ENCODE data around the gene LRRD1. TPM values are rescaled to one million over a fixed set of nuclear protein-coding genes. Genes with fewer than 3 reads are reported as not detected.

The LRRD1 gene
- total and polyA plus RNA-seq, 9 of the 15 experiments (the other 6 are each of a cell fraction or from before 2014, with no cell fraction given) = 0.07 to 0.15 TPM; not detected in 7

DNA sequence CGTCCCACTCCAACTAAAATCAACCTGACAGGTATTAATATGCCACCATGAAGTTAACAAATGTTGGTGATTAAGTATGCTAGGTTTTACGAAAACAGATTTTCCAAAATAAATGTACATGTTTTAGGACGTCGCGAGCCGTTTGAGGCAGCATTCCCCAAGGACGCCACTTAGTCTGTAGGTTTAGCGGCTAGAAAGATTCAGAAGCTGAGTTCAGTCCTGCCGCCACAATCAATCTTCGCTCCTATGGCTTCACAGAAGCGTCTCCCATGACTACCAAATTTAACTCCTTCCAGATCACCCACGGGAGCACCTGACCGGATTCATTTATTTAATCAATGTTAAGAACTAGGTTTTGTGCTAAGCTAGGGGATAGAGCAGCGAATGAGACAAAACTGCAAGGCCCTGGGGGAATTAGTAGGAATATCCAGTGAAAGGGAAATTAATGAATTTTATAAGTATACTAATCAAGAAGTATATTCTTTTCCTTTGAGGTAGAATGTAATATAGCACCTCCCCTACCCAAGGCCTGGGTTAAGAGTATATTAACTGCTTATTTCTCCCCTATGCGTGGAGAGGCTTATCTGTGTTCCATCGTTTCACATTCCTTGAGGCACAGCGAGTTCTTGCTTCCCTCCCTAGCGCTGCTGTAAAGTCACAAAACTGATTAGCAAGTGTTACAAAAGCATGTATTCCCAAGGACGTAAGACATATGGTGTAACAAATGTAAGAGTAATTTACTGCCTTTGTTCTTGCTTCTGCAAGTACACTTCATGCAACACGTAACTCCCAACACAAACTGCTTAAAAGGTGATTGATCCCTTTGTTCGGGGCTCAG lies 43.7 kb downstream of the LRRD1 start (continued):
- TF ChIP-seq TEAD4 (IDR thresholded peaks at IDR 0.05; ENCODE audit: low read length) = peak; percentile 65
- TF ChIP-seq TEAD4 (CRISPR knock-in tag; IDR thresholded peaks at IDR 0.05; ENCODE audit: borderline replicate concordance) = no peak
- TF ChIP-seq, protein P1, sequence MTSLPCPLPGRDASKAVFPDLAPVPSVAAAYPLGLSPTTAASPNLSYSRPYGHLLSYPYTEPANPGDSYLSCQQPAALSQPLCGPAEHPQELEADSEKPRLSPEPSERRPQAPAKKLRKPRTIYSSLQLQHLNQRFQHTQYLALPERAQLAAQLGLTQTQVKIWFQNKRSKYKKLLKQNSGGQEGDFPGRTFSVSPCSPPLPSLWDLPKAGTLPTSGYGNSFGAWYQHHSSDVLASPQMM (CRISPR knock-in tag; IDR thresholded peaks at IDR 0.05) = no peak
- TF ChIP-seq WHSC1 (IDR thresholded peaks at IDR 0.05; ENCODE audit: low read length) = no peak
- no peak for TF ChIP-seq SIN3A (IDR thresholded peaks at IDR 0.05; ENCODE audit: borderline replicate concordance in 2 of 2, control insufficient read depth in 1 of 2, low read depth in 2 of 2, low read length in 2 of 2)
- no peak for TF ChIP-seq RNF219 (CRISPR knock-in tag; IDR thresholded peaks at IDR 0.05)
- TF ChIP-seq SPI1 (IDR thresholded peaks at IDR 0.05; ENCODE audit: borderline replicate concordance, low read depth, low read length) = no peak
- TF ChIP-seq MAZ (CRISPR knock-in tag; conservative IDR thresholded peaks at IDR 0.05 in 1 of 2, IDR thresholded peaks at IDR 0.05 in 1 of 2) = no peak
- TF ChIP-seq, protein P2, sequence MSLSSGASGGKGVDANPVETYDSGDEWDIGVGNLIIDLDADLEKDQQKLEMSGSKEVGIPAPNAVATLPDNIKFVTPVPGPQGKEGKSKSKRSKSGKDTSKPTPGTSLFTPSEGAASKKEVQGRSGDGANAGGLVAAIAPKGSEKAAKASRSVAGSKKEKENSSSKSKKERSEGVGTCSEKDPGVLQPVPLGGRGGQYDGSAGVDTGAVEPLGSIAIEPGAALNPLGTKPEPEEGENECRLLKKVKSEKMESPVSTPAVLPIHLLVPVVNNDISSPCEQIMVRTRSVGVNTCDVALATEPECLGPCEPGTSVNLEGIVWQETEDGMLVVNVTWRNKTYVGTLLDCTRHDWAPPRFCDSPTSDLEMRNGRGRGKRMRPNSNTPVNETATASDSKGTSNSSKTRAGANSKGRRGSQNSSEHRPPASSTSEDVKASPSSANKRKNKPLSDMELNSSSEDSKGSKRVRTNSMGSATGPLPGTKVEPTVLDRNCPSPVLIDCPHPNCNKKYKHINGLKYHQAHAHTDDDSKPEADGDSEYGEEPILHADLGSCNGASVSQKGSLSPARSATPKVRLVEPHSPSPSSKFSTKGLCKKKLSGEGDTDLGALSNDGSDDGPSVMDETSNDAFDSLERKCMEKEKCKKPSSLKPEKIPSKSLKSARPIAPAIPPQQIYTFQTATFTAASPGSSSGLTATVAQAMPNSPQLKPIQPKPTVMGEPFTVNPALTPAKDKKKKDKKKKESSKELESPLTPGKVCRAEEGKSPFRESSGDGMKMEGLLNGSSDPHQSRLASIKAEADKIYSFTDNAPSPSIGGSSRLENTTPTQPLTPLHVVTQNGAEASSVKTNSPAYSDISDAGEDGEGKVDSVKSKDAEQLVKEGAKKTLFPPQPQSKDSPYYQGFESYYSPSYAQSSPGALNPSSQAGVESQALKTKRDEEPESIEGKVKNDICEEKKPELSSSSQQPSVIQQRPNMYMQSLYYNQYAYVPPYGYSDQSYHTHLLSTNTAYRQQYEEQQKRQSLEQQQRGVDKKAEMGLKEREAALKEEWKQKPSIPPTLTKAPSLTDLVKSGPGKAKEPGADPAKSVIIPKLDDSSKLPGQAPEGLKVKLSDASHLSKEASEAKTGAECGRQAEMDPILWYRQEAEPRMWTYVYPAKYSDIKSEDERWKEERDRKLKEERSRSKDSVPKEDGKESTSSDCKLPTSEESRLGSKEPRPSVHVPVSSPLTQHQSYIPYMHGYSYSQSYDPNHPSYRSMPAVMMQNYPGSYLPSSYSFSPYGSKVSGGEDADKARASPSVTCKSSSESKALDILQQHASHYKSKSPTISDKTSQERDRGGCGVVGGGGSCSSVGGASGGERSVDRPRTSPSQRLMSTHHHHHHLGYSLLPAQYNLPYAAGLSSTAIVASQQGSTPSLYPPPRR (CRISPR knock-in tag; IDR thresholded peaks at IDR 0.05; ENCODE audit: borderline replicate concordance) = no peak
- no peak for TF ChIP-seq E2F6 (IDR thresholded peaks at IDR 0.05; ENCODE audit: borderline replicate concordance in 1 of 2, extremely low read depth in 1 of 2, insufficient read depth in 1 of 2, insufficient read length in 1 of 2, low read depth in 1 of 2, low read length in 1 of 2, poor library complexity in 1 of 2, severe bottlenecking in 1 of 2)
- no peak for TF ChIP-seq SRSF9 (IDR thresholded peaks at IDR 0.05; ENCODE audit: borderline replicate concordance, low read depth, low read length)
- TF ChIP-seq THRAP3 (IDR thresholded peaks at IDR 0.05; ENCODE audit: borderline replicate concordance) = no peak
- 0 out of 2 replicates have a peak, but pooled peaks have one; percentile 31 for TF ChIP-seq ERF (CRISPR knock-in tag; IDR thresholded peaks at IDR 0.05)
- TF ChIP-seq SOX6 (IDR thresholded peaks at IDR 0.05) = peak; percentile 50; the same call in 1 of the 2 replicates

Data from K562 (cell line).